GM19463 (cell line): ENCODE measurements around the gene RNF214.

Experiments
- ATAC-seq: cut with Tn5 transposase; IDR thresholded peaks from one replicate; pipeline ENCODE4 v1.9.1; 2021; ENCODE audit warnings: mild to moderate bottlenecking, moderate library complexity; ENCODE audit not compliant: unreplicated experiment

The RNF214 gene

GRCh38 chr11:117279711-117280376, 47.4 kb downstream of the RNF214 start:
- ATAC-seq: no peak

GRCh38 chr11:117281159-117281558, 48.7 kb downstream of the RNF214 start:
- ATAC-seq: no peak

GRCh38 chr11:117281869-117282268, 49.4 kb downstream of the RNF214 start:
- ATAC-seq: no peak

GRCh38 chr11:117282956-117283355, 50.5 kb downstream of the RNF214 start:
- ATAC-seq: no peak

- no peak for ATAC-seq
Measured at GRCh38 chr11:117284053-117284452, 51.6 kb downstream of the RNF214 start.

GRCh38 chr11:117286588-117286987, 54.1 kb downstream of the RNF214 start:
- no peak for ATAC-seq

GRCh38 chr11:117287668-117288067, 55.2 kb downstream of the RNF214 start:
- ATAC-seq: no peak

DNA sequence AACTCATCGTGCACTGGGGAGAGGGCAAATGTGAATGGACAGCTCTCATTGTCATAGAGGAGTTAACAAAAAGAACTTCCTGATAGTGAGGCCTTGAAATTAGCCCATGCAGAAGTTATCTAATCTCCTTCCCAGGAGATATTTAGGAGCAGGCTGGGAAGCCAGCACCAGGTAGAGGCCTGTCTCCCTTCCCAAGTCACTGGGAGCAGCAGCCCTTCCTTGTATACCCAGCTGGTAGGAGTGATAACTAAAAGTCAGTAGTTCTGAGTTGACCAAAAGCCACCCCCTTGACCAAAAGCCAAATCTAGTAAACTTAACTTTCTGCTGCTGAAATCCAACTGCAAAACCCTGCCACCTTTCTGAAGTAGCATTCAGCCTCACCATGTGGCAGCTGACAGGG, 57.3 kb downstream of the RNF214 start:
- ATAC-seq: no peak

- no peak for ATAC-seq
Measured at GRCh38 chr11:117290809-117291396, 58.4 kb downstream of the RNF214 start, which contains the start of gene BACE1-AS. Gene BACE1-AS (plus strand): TSS chr11:117291346.

GRCh38 chr11:117292616-117293015, 60.1 kb downstream of the RNF214 start:
- no peak for ATAC-seq

DNA sequence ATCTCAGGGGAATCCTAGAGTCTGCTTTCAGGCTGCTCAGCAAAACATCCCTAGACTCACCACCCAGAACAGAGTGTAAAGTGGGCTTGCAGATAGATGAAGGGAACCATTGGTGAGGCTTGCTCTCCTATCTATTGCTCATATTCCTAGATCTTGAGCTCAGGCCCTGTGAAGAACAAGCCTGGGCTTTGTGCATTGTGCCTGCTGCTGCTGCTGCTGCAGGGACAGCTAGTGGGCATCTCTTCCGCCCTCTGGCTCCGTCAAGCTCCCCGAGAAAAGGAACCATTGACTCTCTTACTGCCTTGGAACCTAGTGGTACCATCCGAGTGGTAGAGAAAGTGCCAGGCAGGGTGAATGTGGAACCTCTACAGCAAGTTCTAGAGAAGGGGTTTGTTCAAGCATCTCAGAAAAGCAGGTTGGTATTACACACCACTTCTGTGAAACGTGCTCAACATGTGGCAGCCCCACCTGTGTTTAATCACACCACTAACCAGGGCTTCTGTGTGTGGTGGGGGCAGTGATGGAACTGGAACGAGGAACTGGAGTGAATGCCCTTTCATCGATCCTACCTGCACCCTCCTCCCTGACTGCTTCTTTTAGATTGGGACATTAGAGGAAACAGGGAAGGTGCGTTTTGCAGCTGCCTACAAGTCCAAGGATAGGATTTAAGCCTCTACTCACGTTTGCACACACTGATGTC, 63.1 kb downstream of the RNF214 start:
- ATAC-seq: no peak

DNA sequence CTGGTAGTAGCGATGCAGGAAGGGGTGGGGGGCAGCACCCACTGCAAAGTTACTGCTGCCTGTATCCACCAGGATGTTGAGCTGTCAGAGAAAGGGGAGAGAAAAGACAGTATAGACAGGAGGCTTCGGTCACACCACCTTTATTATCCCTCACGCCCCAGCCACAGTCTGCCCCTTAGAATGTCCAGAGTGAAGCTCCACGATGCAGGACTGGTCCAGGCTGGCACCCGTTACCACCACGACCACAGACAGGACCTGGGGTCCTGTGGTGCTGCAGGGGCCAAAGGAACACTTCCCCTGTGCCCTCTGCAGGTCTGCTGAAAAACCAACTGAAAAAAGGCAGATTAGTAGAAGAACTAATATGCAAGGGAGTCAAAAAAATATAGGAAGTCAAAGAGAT, 64.4 kb downstream of the RNF214 start:
- ATAC-seq: no peak

DNA sequence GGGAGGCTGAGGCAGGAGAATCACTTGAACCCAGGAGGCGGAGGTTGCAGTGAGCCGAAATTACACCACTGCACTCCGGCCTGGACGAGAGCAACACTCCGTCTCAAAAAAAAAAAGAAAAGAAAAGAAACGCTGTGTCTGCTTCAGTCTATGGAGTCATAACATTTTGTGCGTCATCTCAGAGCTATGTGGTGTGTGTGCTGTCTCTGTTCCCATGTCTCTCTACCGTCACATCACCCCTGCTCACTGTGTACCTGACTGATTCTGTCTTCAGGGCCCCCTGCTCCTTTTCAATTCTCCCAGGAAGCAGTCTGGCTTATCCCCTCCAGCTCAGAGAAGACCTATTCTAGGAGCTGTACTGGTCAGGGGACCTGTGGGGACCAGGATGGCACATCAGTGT, 65.7 kb downstream of the RNF214 start:
- no peak for ATAC-seq

DNA sequence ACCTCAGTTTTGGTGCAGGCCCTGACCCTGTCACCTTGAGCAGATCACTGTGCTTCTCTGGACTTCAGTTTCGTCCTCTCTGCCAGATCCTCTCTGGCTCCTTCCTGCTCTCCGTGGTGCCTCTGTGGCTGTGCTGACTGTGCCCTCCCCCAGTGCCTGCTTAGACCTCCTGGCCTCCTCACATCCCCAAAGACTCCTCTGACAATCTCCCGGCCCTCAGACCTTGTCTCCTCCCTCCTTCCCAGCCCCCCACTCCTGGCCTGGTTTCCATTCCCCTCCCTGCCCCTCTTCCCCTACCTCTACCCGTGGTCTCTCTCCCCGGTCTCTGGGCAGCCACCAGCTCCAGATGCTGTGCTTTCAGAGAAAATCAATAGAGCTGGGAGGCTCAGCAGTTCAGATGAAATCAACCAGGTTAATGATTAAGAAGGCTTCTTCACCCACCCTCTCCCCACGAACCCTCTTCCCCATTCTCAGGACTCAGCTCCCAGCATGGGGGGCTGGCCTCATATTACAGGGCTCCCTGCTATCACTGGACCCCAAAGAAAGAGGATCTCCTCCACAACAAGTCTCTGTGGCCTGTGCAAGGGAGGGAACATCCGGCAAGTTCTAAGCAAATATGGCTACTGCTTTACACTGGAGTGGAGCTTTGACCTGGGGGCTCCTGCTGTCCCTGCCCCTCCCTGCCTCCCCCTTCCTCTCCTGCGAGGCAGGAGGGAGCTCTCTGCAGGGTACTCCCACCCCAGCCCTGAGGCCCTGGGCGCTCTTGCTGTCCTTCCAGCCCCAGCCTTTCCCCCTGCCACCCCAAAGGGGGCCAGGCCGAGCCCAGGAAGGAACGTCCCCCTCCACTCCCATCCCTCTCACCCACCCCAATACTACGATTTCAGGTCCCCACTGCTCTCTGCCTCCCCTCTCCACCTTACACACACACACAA, 67.1 kb downstream of the RNF214 start:
- ATAC-seq: no peak

DNA sequence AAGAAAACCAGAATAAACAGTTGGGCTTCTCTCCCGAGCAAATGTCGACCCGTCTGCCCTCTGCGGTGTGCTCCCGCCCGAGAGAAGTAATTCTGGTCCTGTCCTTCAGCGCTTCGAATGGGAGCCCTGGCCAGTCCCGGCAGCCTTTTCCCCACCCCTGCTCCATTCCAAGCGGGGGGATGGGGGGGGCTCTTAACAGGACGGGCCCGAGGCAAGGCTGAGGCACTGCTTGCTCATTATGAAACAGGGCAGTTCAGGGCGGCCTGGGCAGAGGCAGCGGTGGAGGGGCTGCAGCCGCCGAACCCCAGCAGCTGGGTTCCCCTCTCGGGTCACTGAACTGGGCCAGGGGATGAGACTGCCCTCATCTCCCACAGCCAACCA, 67.8 kb downstream of the RNF214 start:
- ATAC-seq: no peak

GRCh38 chr11:117300773-117301172, 68.3 kb downstream of the RNF214 start:
- no peak for ATAC-seq

DNA sequence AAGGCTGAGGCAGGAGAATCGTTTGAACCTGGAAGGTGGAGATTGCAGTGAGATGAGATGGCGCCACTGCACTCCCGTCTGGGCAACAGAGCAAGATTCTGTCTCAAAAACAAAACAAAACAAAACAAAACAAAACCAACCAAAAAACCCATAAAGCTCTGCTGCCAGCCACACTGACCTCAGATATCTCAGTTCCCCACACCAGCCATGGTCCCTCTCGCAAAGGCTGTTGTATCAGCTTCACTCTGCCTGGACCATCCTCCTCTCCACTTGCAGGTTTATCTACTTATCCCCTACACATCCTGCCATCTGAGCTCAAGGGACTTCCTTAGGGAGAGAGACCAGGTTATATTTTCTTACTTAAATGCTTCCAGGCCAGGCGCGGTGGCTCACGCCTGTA, 69.8 kb downstream of the RNF214 start:
- no peak for ATAC-seq

GRCh38 chr11:117303101-117303500, 70.6 kb downstream of the RNF214 start:
- ATAC-seq: no peak

GRCh38 chr11:117303646-117304315, 71.3 kb downstream of the RNF214 start:
- no peak for ATAC-seq

GRCh38 chr11:117305145-117305544, 72.7 kb downstream of the RNF214 start:
- no peak for ATAC-seq

DNA sequence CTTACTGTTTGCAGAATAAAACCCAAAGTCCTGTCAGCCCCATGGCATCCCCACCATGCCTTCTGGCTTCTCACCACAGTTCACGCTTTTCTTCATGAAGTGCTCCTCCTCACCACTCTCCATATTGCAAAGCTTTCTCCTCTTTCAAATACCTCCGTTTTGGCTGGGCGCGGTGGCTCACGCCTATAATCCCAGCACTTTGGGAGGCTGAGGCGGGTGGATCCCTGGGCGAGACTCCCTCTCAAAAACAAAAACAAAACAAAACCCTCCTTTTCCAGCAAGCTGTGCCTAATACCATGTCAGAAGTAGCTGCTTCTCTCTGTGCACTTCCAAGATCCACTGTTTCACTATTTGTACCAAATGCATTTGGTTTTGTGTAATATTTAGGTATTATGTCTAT, 76.8 kb downstream of the RNF214 start:
- ATAC-seq: no peak
